Upper lobe of right lung (tissue), 1 donor: Measurements from ENCODE around the gene SSR1. TPM values are rescaled to one million over a fixed set of nuclear protein-coding genes. Genes with fewer than 3 reads are reported as not detected.
"Not testable (repeated sequence)": the region's sequence is repeated elsewhere in the genome, so short reads cannot be mapped to it uniquely, and the experiment has no call there.

Source experiments
- ATAC-seq: fragments of 200-7000 bp; cut with Tn5 transposase; one replicate; pipeline ENCODE4 v1.9.1; 2020; ENCODE audit warnings: mild to moderate bottlenecking, moderate library complexity
- DNase-seq: peaks from one replicate; pipeline ENCODE4 v3.0.0-alpha.2; 2020
- H3K27ac ChIP-seq: fragments of 200-600 bp; one replicate; pipeline ENCODE4 v1.8.0; 2022
- H3K27me3 ChIP-seq: fragments of 200-600 bp; one replicate; pipeline ENCODE4 v1.8.0; 2022; ENCODE audit warnings: mild to moderate bottlenecking
- H3K36me3 ChIP-seq: fragments of 200-600 bp; one replicate; pipeline ENCODE4 v1.8.0; 2022
- H3K4me1 ChIP-seq: fragments of 200-600 bp; one replicate; pipeline ENCODE4 v1.8.0; 2022
- H3K4me3 ChIP-seq: fragments of 200-600 bp; one replicate; pipeline ENCODE4 v1.8.0; 2022; ENCODE audit warnings: mild to moderate bottlenecking
- H3K9me3 ChIP-seq: fragments of 200-600 bp; one replicate; pipeline ENCODE4 v1.8.0; 2022
- intact Hi-C: fragments of 100-400 bp; cut with DNase I; formaldehyde crosslinking; loops from one replicate; pipeline ENCODE4 v1.11.0; 2022
- long read RNA-seq: library from polyadenylated mRNA; unstranded; transcript quantifications from one replicate; pipeline ENCODE4 v2.0.0, GENCODE V29; 2021
- total RNA-seq: library from RNA; stranded (reverse); fragmentation: NEBNext Ultra II Directional; extraction: Animal tissue kit (Norgen Biotek cat#: 25700); gene quantifications from one replicate; pipeline ENCODE4 v1.2.1, GENCODE V29; 2021
- TF ChIP-seq, protein P1 (sequence below): fragments of 200-600 bp; IDR thresholded peaks from one replicate; pipeline ENCODE4 v1.8.0; 2022; ENCODE audit warnings: antibody characterized with exemption
- donor health status: DM: no; HTN: yes; CAD: no; lungs with severe emphysema.

SSR1 gene
- 128 TPM for total RNA-seq
- long read RNA-seq, full-length matches to known transcripts, result 103 of 127 reads
- long read RNA-seq, partial matches to known transcripts, result 0 of 127 reads
- long read RNA-seq, other reads (novel, unspliced or antisense), result 24 of 127 reads

DNA sequence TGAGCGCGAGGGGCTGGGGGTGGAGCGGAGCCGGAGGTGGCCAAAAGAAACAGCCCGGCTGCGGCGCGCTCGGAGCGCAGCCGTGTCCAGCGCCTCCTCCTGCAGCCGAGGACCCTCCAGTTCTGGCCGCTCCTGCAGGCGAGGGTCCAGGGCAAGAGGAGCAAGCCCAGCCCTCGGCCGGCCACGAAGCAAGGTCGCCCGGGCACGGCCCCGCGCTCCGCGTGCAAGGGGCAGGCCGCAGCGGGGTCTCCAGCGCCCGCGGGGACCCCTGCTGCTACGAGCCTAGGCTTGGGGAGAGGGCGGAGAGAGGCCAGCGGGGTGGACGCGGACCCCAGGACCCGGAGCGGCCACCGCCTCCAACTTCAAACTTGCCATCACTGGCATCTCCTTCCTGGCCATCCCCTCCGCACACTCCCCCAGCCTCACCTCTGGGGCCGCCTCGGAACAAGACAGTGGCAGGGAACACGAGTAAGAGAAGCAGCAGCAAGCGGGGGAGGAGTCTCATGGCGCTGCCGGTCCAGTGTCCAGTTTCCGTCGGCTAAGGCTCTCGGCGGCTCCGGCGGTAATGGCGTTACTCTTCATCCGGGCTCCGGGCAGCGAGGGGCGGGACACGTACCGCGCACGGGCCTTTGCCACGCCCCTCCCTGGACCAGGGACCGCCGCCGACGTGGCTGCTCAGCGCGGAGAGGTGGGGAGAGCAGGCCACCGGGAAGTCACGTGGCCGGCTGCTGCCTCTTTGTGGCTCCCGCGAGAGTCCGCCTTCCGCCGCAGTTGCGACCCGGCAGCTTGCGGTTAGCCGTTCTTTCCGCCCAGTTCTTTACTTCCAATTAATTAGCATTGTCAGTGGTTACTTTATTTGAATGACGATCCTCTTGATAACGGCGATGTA, at the start of gene SSR1:
TSS of gene SSR1 (minus strand) at position 584 of the 889 bp plus-strand sequence. CDS start at position 505, 79 bp downstream.
- TF ChIP-seq, protein P1, sequence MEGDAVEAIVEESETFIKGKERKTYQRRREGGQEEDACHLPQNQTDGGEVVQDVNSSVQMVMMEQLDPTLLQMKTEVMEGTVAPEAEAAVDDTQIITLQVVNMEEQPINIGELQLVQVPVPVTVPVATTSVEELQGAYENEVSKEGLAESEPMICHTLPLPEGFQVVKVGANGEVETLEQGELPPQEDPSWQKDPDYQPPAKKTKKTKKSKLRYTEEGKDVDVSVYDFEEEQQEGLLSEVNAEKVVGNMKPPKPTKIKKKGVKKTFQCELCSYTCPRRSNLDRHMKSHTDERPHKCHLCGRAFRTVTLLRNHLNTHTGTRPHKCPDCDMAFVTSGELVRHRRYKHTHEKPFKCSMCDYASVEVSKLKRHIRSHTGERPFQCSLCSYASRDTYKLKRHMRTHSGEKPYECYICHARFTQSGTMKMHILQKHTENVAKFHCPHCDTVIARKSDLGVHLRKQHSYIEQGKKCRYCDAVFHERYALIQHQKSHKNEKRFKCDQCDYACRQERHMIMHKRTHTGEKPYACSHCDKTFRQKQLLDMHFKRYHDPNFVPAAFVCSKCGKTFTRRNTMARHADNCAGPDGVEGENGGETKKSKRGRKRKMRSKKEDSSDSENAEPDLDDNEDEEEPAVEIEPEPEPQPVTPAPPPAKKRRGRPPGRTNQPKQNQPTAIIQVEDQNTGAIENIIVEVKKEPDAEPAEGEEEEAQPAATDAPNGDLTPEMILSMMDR, result no peak
- DNase-seq, result peak; percentile 99
- peak within 1 kb of the TSS; percentile 100 for H3K4me3 ChIP-seq
- H3K27me3 ChIP-seq, result no peaks in the 10 kb centered on the region
- intact Hi-C loops, result no loop called here
- ATAC-seq, result peak; percentile 100
- H3K4me1 ChIP-seq, result peaks cover 15% of the 10 kb centered on the region
- H3K27ac ChIP-seq, result peak within 1 kb of the TSS; percentile 93
- peaks cover 18% of the 10 kb centered on the region for H3K36me3 ChIP-seq
- H3K9me3 ChIP-seq, result no peaks in the 10 kb centered on the region

DNA sequence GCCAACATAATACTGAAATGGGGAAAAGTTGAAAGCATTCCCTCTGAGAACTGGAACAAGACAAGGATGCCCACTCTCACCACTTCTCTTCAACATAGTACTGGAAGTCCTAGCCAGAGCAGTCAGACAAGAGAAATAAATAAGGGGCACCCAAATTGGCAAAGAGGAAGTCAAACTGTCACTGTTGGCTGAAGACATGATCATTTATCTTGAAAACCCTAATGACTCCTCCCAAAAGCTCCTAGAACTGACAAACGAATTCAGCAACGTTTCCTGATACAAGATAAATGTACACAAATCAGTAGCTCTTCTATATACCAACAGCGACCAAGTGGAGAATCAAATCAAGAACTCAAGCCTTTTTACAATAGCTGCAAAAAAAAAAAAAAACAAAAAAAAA, 38.9 kb upstream of the SSR1 start:
- ATAC-seq, H3K9me3 ChIP-seq, intact Hi-C loops, H3K4me3 ChIP-seq, H3K27ac ChIP-seq, H3K4me1 ChIP-seq, DNase-seq, H3K36me3 ChIP-seq, H3K27me3 ChIP-seq: not testable (repeated sequence)

DNA sequence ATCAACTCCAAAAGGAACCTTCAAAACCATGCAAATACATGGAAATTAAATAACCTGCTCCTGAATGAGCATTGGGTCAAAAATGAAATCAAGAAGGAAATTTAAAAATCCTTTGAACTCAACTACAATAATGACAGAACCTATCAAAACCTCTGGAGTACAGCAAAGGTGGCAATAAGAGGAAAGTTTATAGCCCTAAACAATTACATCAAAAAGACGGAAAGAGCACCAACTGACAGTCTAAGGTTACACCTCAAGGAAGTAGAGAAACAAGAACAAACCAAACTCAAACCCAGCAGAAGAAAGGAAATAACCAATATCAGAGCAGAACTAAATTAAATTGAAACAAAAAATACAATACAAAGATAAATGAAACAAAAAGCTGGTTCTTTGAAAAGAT, 37.6 kb upstream of the SSR1 start:
- H3K4me1 ChIP-seq, H3K9me3 ChIP-seq, H3K27ac ChIP-seq, DNase-seq, intact Hi-C loops, H3K4me3 ChIP-seq, H3K27me3 ChIP-seq, ATAC-seq, H3K36me3 ChIP-seq: not testable (repeated sequence)

DNA sequence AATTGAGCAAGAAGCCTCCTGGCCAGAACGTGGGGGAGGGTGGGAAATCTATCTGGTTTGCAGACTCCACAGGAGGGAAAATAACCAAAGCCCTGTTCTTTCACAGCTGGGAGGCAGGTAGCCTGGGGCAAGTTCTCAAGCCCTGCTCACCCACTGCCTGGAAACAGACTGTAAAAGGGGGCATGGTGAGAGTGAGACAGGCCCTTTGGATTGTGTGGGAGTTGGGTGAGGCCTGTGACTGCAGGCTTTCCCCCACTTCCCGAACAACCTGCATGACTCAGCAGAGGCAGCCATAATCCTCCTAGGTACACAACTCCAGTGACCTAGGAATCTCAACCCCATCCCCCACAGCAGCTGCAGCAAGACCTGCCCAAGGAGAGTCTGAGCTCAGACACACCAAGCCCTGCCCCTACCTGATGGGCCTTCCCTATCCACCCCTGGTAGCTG, 34.6 kb upstream of the SSR1 start:
- ATAC-seq, DNase-seq, H3K27me3 ChIP-seq, H3K9me3 ChIP-seq, H3K4me1 ChIP-seq, H3K36me3 ChIP-seq, H3K27ac ChIP-seq, intact Hi-C loops, H3K4me3 ChIP-seq: not testable (repeated sequence)

DNA sequence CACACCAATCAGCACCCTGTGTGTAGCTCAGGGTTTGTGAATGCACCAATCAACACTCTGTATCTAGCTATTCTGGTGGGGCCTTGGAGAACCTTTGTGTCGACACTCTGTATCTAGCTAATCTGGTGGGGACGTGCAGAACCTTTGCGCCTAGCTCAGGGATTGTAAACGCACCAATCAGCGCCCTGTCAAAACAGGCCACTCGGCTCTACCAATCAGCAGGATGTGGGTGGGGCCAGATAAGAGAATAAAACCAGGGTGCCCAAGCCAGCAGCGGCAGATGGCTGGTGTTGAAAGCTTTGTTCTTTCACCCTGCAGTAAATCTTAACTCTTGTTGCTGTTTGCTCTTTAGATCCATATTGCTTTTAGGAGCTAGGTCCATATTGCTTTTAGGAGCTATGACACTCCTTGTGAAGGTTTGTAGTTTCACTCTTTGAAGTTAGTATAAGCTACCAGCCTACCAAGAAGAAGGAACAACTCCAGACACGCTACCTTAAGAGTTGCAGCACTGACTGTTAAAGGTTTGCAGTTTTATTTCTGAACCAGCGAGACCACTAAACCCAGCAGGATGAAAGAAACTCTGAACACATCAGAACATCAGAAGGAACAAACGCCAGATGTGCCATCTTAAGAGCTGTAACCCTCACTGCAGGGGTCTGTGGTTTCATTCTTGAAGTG, 31.9 kb upstream of the SSR1 start:
- DNase-seq, H3K27ac ChIP-seq, intact Hi-C loops, H3K9me3 ChIP-seq, H3K27me3 ChIP-seq, H3K36me3 ChIP-seq, ATAC-seq, H3K4me3 ChIP-seq, H3K4me1 ChIP-seq: not testable (repeated sequence)

DNA sequence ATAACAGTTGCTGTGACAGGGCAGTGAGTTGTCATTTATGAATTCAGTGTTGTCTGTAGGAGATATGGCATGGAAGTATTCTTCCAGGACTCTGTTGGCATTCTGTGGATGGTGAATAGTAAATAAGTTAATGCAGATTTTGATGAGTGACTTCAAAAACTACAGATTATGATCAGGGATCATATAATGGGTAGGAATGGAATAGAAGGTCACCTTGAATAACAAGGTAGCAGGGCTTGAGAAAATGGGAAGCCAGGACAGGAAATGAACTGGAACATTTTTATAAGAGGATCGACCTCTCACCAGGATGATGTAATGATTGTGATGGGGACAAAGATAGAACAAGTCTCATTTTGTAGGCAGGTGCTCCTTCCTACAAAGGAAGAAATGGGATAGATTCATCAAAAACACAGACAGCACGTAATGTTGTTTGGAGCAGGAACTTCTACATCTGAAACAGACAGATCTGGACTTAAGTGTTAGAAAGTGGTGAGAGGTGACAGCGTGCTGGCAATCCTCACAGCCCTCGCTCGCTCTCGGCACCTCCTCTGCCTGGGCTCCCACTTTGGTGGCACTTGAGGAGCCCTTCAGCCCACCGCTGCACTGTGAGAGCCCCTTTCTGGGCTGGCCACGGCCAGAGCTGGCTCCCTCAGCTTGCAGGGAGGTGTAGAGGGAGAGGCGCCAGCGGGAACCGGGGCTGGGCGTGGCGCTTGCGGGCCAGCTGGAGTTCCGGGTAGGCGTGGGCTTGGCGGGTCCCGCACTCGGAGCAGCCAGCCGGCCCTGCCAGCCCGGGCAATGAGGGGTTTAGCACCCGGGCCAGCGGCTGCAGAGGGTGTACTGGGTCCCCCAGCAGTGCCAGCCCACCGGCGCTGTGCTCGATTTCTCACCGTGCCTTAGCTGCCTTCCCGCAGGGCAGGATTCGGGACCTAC, 30.8 kb upstream of the SSR1 start:
- intact Hi-C loops, result no loop called here
- TF ChIP-seq, protein P1, result no peak
- no peak overlapping the region for H3K27ac ChIP-seq

DNA sequence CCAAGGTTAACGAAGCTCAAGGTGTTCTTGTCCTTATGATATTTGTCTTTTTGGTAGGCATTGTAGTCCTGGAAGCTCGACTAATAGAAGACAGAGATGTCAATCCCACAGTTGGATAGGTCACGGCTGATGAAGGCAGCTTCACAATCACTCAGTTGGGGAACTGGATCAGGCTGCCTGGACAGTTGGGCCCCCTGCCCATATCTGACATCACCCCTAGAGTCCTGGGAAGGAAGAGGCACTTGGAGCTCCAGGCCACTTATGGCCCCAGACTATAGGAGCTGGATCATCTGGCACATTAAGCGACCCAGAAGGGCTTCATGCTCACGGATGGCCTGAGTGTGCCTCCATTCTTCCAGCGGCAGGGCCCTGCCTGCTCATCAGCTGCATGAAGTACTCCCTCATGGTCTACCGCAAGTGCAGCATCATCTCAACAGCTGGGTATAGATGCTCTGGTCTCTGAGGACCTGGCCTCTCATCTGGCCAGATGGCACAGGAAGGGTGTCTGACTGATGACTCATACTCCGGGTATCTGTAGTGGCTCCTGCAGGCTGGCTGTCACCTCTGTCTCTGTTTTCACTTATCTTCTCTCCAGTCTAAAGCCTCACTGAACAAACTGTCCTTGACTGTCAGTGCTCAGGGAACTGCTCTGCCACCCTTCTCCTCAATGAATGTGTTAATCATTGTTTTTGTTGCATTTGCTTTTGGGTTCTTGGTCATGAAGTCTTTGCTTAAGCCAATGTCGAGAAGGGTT, 29.2 kb upstream of the SSR1 start:
- H3K27me3 ChIP-seq, result no peaks in the 10 kb centered on the region
- no peak for ATAC-seq
- intact Hi-C loops, result no loop called here
- no peak overlapping the region for H3K27ac ChIP-seq
- TF ChIP-seq, protein P1, result no peak
- DNase-seq, result no peak
- H3K36me3 ChIP-seq, result no peaks in the 10 kb centered on the region
- no peak overlapping the region for H3K4me3 ChIP-seq
- no peaks in the 10 kb centered on the region for H3K4me1 ChIP-seq
- no peaks in the 10 kb centered on the region for H3K9me3 ChIP-seq

More for the DNA sequence above, 30.8 kb upstream of the SSR1 start:
- Histone ChIP-seq H3K4me1 (no peaks in the 10 kb centered on the region), H3K36me3 (no peaks in the 10 kb centered on the region), H3K9me3 (no peaks in the 10 kb centered on the region), H3K27me3 (no peaks in the 10 kb centered on the region), H3K4me3 (no peak overlapping the region)
- DNase-seq (no peak), ATAC-seq (no peak)
